ENCODE results near the gene ZNRF1. TPM values are rescaled to one million over a fixed set of nuclear protein-coding genes. Genes with fewer than 3 reads are reported as not detected.

The ZNRF1 gene
- total and polyA plus RNA-seq, 2 of the 13 experiments (the other 11 are each of a cell fraction or from before 2014, with no cell fraction given), result 43.9 to 58.7 TPM

GRCh38 chr16:75070012-75070841, 71.4 kb downstream of the ZNRF1 start (continued):
- TF ChIP-seq, protein P1, sequence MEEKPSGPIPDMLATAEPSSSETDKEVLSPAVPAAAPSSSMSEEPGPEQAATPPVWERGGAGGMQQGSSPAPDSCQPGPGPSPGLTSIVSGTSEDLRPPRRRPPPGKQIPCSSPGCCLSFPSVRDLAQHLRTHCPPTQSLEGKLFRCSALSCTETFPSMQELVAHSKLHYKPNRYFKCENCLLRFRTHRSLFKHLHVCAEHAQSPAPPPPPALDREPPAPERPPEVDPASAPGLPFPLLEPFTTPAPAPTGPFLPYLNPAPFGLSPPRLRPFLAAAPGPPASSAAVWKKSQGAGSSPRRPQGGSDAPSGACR (CRISPR knock-in tag; IDR thresholded peaks at IDR 0.05), result no peak
- no peak for TF ChIP-seq THYN1 (CRISPR knock-in tag; IDR thresholded peaks at IDR 0.05; ENCODE audit: borderline replicate concordance, low read depth)
- no peak for TF ChIP-seq ZNF577 (CRISPR knock-in tag; IDR thresholded peaks at IDR 0.05; ENCODE audit: borderline replicate concordance, low read depth)
- TF ChIP-seq MAFG (CRISPR knock-in tag; IDR thresholded peaks at IDR 0.05), result no peak
- TF ChIP-seq JUND (CRISPR knock-in tag; IDR thresholded peaks at IDR 0.05), result peak; percentile 54; the same call in 1 of the 2 replicates
- no peak for TF ChIP-seq MBNL3 (CRISPR knock-in tag; conservative IDR thresholded peaks at IDR 0.05)
- TF ChIP-seq NONO (IDR thresholded peaks at IDR 0.05), result no peak
- TF ChIP-seq NONO (CRISPR knock-in tag; conservative IDR thresholded peaks at IDR 0.05), result no peak; the same call in 1 of the 2 replicates
- no peak for TF ChIP-seq PHB2 (IDR thresholded peaks at IDR 0.05; ENCODE audit: partially characterized antibody)
- no peak for TF ChIP-seq BRCA1 (CRISPR knock-in tag; IDR thresholded peaks at IDR 0.05)
- TF ChIP-seq MAFK (conservative IDR thresholded peaks at IDR 0.05 in 1 of 2, IDR thresholded peaks at IDR 0.05 in 1 of 2; ENCODE audit: low read length in 2 of 2), result peak; percentile 99
- TF ChIP-seq ZNF10 (CRISPR knock-in tag; IDR thresholded peaks at IDR 0.05; ENCODE audit: borderline replicate concordance, low read depth), result no peak
- TF ChIP-seq ZNF556 (CRISPR knock-in tag; IDR thresholded peaks at IDR 0.05; ENCODE audit: borderline replicate concordance), result no peak
- TF ChIP-seq TEF (CRISPR knock-in tag; IDR thresholded peaks at IDR 0.05), result no peak
- no peak for TF ChIP-seq ZNF75D (CRISPR knock-in tag; IDR thresholded peaks at IDR 0.05; ENCODE audit: borderline replicate concordance)
- no peak for TF ChIP-seq RORA (CRISPR knock-in tag; IDR thresholded peaks at IDR 0.05)
- no peak for TF ChIP-seq SRSF4 (IDR thresholded peaks at IDR 0.05; ENCODE audit: low read depth, low read length, poor library complexity, severe bottlenecking)
- no peak; the same call in 1 of the 2 replicates for TF ChIP-seq ZFP91 (CRISPR knock-in tag; IDR thresholded peaks at IDR 0.05; ENCODE audit: borderline replicate concordance)
- peak; percentile 55; the same call in 1 of the 2 replicates for TF ChIP-seq ZMYM2 (CRISPR knock-in tag; IDR thresholded peaks at IDR 0.05)
- TF ChIP-seq TCF12 (IDR thresholded peaks at IDR 0.05), result no peak
- TF ChIP-seq TCF12 (CRISPR knock-in tag; IDR thresholded peaks at IDR 0.05), result no peak
- no peak for TF ChIP-seq LBX2 (CRISPR knock-in tag; IDR thresholded peaks at IDR 0.05; ENCODE audit: borderline replicate concordance)
- no peak for TF ChIP-seq ZZZ3 (CRISPR knock-in tag; IDR thresholded peaks at IDR 0.05; ENCODE audit: borderline replicate concordance)
- TF ChIP-seq MAF1 (CRISPR knock-in tag; IDR thresholded peaks at IDR 0.05; ENCODE audit: borderline replicate concordance), result no peak
- TF ChIP-seq, protein P2, sequence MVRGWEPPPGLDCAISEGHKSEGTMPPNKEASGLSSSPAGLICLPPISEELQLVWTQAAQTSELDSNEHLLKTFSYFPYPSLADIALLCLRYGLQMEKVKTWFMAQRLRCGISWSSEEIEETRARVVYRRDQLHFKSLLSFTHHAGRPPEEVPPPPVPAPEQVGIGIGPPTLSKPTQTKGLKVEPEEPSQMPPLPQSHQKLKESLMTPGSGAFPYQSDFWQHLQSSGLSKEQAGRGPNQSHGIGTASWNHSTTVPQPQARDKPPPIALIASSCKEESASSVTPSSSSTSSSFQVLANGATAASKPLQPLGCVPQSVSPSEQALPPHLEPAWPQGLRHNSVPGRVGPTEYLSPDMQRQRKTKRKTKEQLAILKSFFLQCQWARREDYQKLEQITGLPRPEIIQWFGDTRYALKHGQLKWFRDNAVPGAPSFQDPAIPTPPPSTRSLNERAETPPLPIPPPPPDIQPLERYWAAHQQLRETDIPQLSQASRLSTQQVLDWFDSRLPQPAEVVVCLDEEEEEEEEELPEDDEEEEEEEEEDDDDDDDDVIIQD (CRISPR knock-in tag; IDR thresholded peaks at IDR 0.05; ENCODE audit: low read depth), result peak; percentile 83

Measured in HepG2 (cell line).